ENCODE data around the gene JSRP1. TPM values are rescaled to one million over a fixed set of nuclear protein-coding genes. Genes with fewer than 3 reads are reported as not detected.

The JSRP1 gene
- not detected in 2 replicates for total RNA-seq

- DNase-seq (ENCODE audit: low read depth in 2 of 2), result no peak
Observed at GRCh38 chr19:2255982-2256685, at the start of gene JSRP1. TSS of gene JSRP1 (minus strand) at chr19:2256417. CDS start at chr19:2255314, 1,103 bp downstream.

GRCh38 chr19:2305452-2306280 is 49.4 kb upstream of the JSRP1 start:
- no peak for DNase-seq (ENCODE audit: low read depth in 2 of 2)

- DNase-seq (ENCODE audit: low read depth in 2 of 2), result no peak
Observed at GRCh38 chr19:2303211-2303798, 47.1 kb upstream of the JSRP1 start.

GRCh38 chr19:2302319-2303210 is 46.3 kb upstream of the JSRP1 start:
- peak in 1 of 2 donors; percentile 47 for DNase-seq (ENCODE audit: low read depth in 2 of 2)

GRCh38 chr19:2300533-2300932 is 44.3 kb upstream of the JSRP1 start:
- no peak for DNase-seq (ENCODE audit: low read depth in 2 of 2)

GRCh38 chr19:2296141-2296540 is 39.9 kb upstream of the JSRP1 start:
- DNase-seq (ENCODE audit: low read depth in 2 of 2), result no peak

- DNase-seq (ENCODE audit: low read depth in 2 of 2), result no peak
Observed at GRCh38 chr19:2294687-2295335, 38.6 kb upstream of the JSRP1 start.

GRCh38 chr19:2291185-2291751 is 35.1 kb upstream of the JSRP1 start:
- no peak for DNase-seq (ENCODE audit: low read depth in 2 of 2)

GRCh38 chr19:2290441-2291184 is 34.4 kb upstream of the JSRP1 start:
- no peak for DNase-seq (ENCODE audit: low read depth in 2 of 2)

GRCh38 chr19:2289714-2290435 is 33.7 kb upstream of the JSRP1 start:
- no peak for DNase-seq (ENCODE audit: low read depth in 2 of 2)

- no peak for DNase-seq (ENCODE audit: low read depth in 2 of 2)
Observed at GRCh38 chr19:2288818-2289713, 32.8 kb upstream of the JSRP1 start.

GRCh38 chr19:2288338-2288817 is 32.2 kb upstream of the JSRP1 start:
- DNase-seq (ENCODE audit: low read depth in 2 of 2), result no peak

- DNase-seq (ENCODE audit: low read depth in 2 of 2), result no peak
Observed at GRCh38 chr19:2287585-2288337, 31.5 kb upstream of the JSRP1 start.

GRCh38 chr19:2286402-2287140 is 30.4 kb upstream of the JSRP1 start:
- no peak for DNase-seq (ENCODE audit: low read depth in 2 of 2)

- DNase-seq (ENCODE audit: low read depth in 2 of 2), result no peak
Observed at GRCh38 chr19:2283835-2284507, 27.8 kb upstream of the JSRP1 start.

GRCh38 chr19:2282862-2283237 is 26.6 kb upstream of the JSRP1 start:
- no peak for DNase-seq (ENCODE audit: low read depth in 2 of 2)
